HepG2 (cell line): ENCODE results near the gene ACSS1. TPM values are rescaled to one million over a fixed set of nuclear protein-coding genes. Genes with fewer than 3 reads are reported as not detected.

ENCODE experiments used
- ETV5 ChIP-seq: IDR thresholded peaks from 2 replicates; pipeline ENCODE4 v1.6.1; 2018; ENCODE audit warnings: missing biosample characterization, missing genetic modification reagents, inconsistent platforms, borderline replicate concordance
- FOSL2 ChIP-seq: sonication (generic); formaldehyde crosslinking; IDR thresholded peaks from 2 replicates; pipeline ENCODE4 v1.4.0; 2020; ENCODE audit warnings: missing genetic modification reagents
- FOXA1 ChIP-seq, 2 experiments: fragments of 450-650 bp in 1 of 2; sonication (generic) in 1 of 2; formaldehyde crosslinking in 1 of 2; IDR thresholded peaks; 2 replicates each; pipeline versions ENCODE4 v1.4.0 to v1.6.1; 2016 to 2020; ENCODE audit warnings: missing genetic modification reagents in 1 of 2
- MED1 ChIP-seq: sonication (generic); formaldehyde crosslinking; IDR thresholded peaks from 2 replicates; pipeline ENCODE4 v1.4.0; 2020; ENCODE audit warnings: missing genetic modification reagents
- MYPOP ChIP-seq: sonication (generic); formaldehyde crosslinking; IDR thresholded peaks from 2 replicates; pipeline ENCODE4 v1.8.1; 2023; ENCODE audit warnings: mild to moderate bottlenecking, moderate library complexity, missing genetic modification reagents
- PAWR ChIP-seq: sonication (generic); formaldehyde crosslinking; IDR thresholded peaks from 2 replicates; pipeline ENCODE4 v1.4.0; 2020; ENCODE audit warnings: missing genetic modification reagents, mild to moderate bottlenecking, borderline replicate concordance
- PRPF4 ChIP-seq: fragments of 200-400 bp; formaldehyde crosslinking; IDR thresholded peaks from 2 replicates; pipeline ENCODE4 v1.6.1; 2016; ENCODE audit warnings: low read length, low read depth; ENCODE audit not compliant: poor library complexity, severe bottlenecking
- RXRA ChIP-seq: sonication (generic); formaldehyde crosslinking; IDR thresholded peaks from 2 replicates; pipeline ENCODE4 v1.5.1; 2020; ENCODE audit warnings: missing genetic modification reagents
- THAP11 ChIP-seq: IDR thresholded peaks from 2 replicates; pipeline ENCODE4 v1.6.1; 2016; ENCODE audit warnings: missing biosample characterization, missing genetic modification reagents
- THAP9 ChIP-seq: sonication (generic); formaldehyde crosslinking; IDR thresholded peaks from 2 replicates; pipeline ENCODE4; 2020; ENCODE audit warnings: missing genetic modification reagents, mild to moderate bottlenecking, borderline replicate concordance
- ZBTB33 ChIP-seq: sonication (generic); formaldehyde crosslinking; IDR thresholded peaks from 2 replicates; pipeline ENCODE4 v1.4.0; 2020; ENCODE audit warnings: missing genetic modification reagents
- ZGPAT ChIP-seq: IDR thresholded peaks from 2 replicates; pipeline ENCODE4 v1.6.1; 2016; ENCODE audit warnings: mild to moderate bottlenecking
- ZNF12 ChIP-seq: sonication (generic); formaldehyde crosslinking; IDR thresholded peaks from 2 replicates; pipeline ENCODE4 v1.5.0; 2020; ENCODE audit warnings: missing genetic modification reagents
- ZNF124 ChIP-seq: sonication (generic); formaldehyde crosslinking; IDR thresholded peaks from 2 replicates; pipeline ENCODE4 v1.4.0; 2020; ENCODE audit warnings: missing genetic modification reagents
- ZNF263 ChIP-seq: sonication (generic); formaldehyde crosslinking; IDR thresholded peaks from 2 replicates; pipeline ENCODE4 v1.4.0; 2020; ENCODE audit warnings: missing genetic modification reagents
- ZNF296 ChIP-seq: sonication (generic); formaldehyde crosslinking; conservative IDR thresholded peaks from 2 replicates; pipeline ENCODE4 v1.5.0; 2020; ENCODE audit warnings: mild to moderate bottlenecking, missing genetic modification reagents
- ZNF484 ChIP-seq: sonication (generic); formaldehyde crosslinking; IDR thresholded peaks from 2 replicates; pipeline ENCODE4 v1.5.1; 2020; ENCODE audit warnings: mild to moderate bottlenecking, low read depth, missing genetic modification reagents, borderline replicate concordance
- ZNF501 ChIP-seq: sonication (generic); formaldehyde crosslinking; IDR thresholded peaks from 2 replicates; pipeline ENCODE4 v1.5.1; 2020; ENCODE audit warnings: mild to moderate bottlenecking, moderate library complexity, missing genetic modification reagents
- ZNF619 ChIP-seq: sonication (generic); formaldehyde crosslinking; IDR thresholded peaks from 2 replicates; pipeline ENCODE4 v1.4.0; 2020; ENCODE audit warnings: mild to moderate bottlenecking, missing genetic modification reagents
- ZNF766 ChIP-seq: sonication (generic); formaldehyde crosslinking; IDR thresholded peaks from 2 replicates; pipeline ENCODE4 v1.5.0; 2020; ENCODE audit warnings: missing genetic modification reagents, borderline replicate concordance
- ZNF782 ChIP-seq: sonication (generic); formaldehyde crosslinking; IDR thresholded peaks from 2 replicates; pipeline ENCODE4 v1.4.0; 2020; ENCODE audit warnings: missing genetic modification reagents, mild to moderate bottlenecking, borderline replicate concordance
- polyA plus RNA-seq, 8 experiments: library from polyadenylated mRNA; depleted of rRNA in 3 of 8; stranded (reverse) in 7 of 8; unstranded in 1 of 8; fragments of >200 nt; fragmentation: Illumina TruSeq in 4 of 8; extraction: Trizol in 4 of 8; gene quantifications; 2 replicates each; pipeline versions ENCODE4 v1.2.1 to v1.2.3, GENCODE V29; 2011 to 2016; ENCODE audit warnings: low read depth in 4 of 8, missing spikeins in 1 of 8, mixed read lengths in 1 of 8; ENCODE audit not compliant: insufficient read depth in 1 of 8
- total RNA-seq, 5 experiments: library from RNA; depleted of rRNA; stranded (reverse); fragments of >200 nt; fragmentation: Illumina TruSeq; extraction: Trizol; gene quantifications; 2 replicates each; pipeline ENCODE4 v1.2.3, GENCODE V29; 2016; ENCODE audit warnings: low read depth in 1 of 5

ACSS1 gene
- total and polyA plus RNA-seq, 2 of the 13 experiments (the other 11 are each of a cell fraction or from before 2014, with no cell fraction given) = 15.2 to 41.6 TPM

- TF ChIP-seq ZNF263 = peak; percentile 21; the same call in 1 of the 2 replicates
- peak; percentile 26 for TF ChIP-seq PRPF4
- TF ChIP-seq MYPOP (CRISPR knock-in tag) = peak; percentile 89
- peak; percentile 44 for TF ChIP-seq FOSL2 (CRISPR knock-in tag)
- 0 out of 2 replicates have a peak, but pooled peaks have one; percentile 40 for TF ChIP-seq ZNF12 (CRISPR knock-in tag)
- peak; percentile 56 for TF ChIP-seq ZGPAT (CRISPR knock-in tag)
- TF ChIP-seq THAP9 (CRISPR knock-in tag) = peak; percentile 32; the same call in 1 of the 2 replicates
- peak; percentile 12; the same call in 1 of the 2 replicates for TF ChIP-seq ZNF296 (CRISPR knock-in tag)
- peak; percentile 36; the same call in 1 of the 2 replicates for TF ChIP-seq THAP11 (CRISPR knock-in tag)
- TF ChIP-seq ZNF619 (CRISPR knock-in tag) = peak; percentile 69; the same call in 1 of the 2 replicates
- TF ChIP-seq ZNF501 (CRISPR knock-in tag) = peak; percentile 53
- peak; percentile 50; the same call in 1 of the 2 replicates for TF ChIP-seq RXRA (CRISPR knock-in tag)
- 0 out of 2 replicates have a peak, but pooled peaks have one; percentile 20 for TF ChIP-seq MED1 (CRISPR knock-in tag)
- TF ChIP-seq ZNF124 = peak; percentile 76; the same call in 1 of the 2 replicates
- 0 out of 2 replicates have a peak, but pooled peaks have one; percentile 65 for TF ChIP-seq ZNF484 (CRISPR knock-in tag)
- 0 out of 2 replicates have a peak, but pooled peaks have one; percentile 68 for TF ChIP-seq PAWR (CRISPR knock-in tag)
- no peak for TF ChIP-seq ZNF782
- TF ChIP-seq ZNF766 (CRISPR knock-in tag) = 0 out of 2 replicates have a peak, but pooled peaks have one; percentile 50
- TF ChIP-seq ZBTB33 (CRISPR knock-in tag) = peak; percentile 17; the same call in 1 of the 2 replicates
- TF ChIP-seq FOXA1 (IDR thresholded peaks at IDR 0.05) = no peak
- 0 out of 2 replicates have a peak, but pooled peaks have one; percentile 12 for TF ChIP-seq FOXA1 (CRISPR knock-in tag; IDR thresholded peaks at IDR 0.05)
- 0 out of 2 replicates have a peak, but pooled peaks have one; percentile 17 for TF ChIP-seq ETV5
These were observed 63.2 kb downstream of the ACSS1 start (continued) for GRCh38 chr20:24994470-24995368.
